Measurements from ENCODE around the gene AQP10. TPM values are rescaled to one million over a fixed set of nuclear protein-coding genes. Genes with fewer than 3 reads are reported as not detected.

AQP10 gene
- polyA plus RNA-seq, 1 of the 3 experiments (the other 2 are of a cell fraction): 0.02 TPM

- Histone ChIP-seq H3K79me2 (ENCODE audit: insufficient read depth) (no peaks in the 10 kb centered on the region), H2AFZ (ENCODE audit: low read depth) (no peak overlapping the region), H3K27me3 (ENCODE audit: insufficient read depth) (no peaks in the 10 kb centered on the region), H3F3A (replicated peaks; ENCODE audit: insufficient read depth) (peaks cover 5% of the 10 kb centered on the region), H3K9me2 (no peaks in the 10 kb centered on the region), H4K20me1 (ENCODE audit: insufficient read depth) (no peaks in the 10 kb centered on the region), H3K9me3 (no peaks in the 10 kb centered on the region), H3K4me1 (ENCODE audit: control insufficient read depth in 1 of 2, insufficient read depth in 2 of 2, low read depth in 1 of 2, low read length in 1 of 2) (peaks cover 6 to 9% of the 10 kb centered on the region in 2 experiments; a peak in 1 of 4 replicates), H3K9ac (no peak overlapping the region), H3K36me3 (replicated peaks in 1 of 2; ENCODE audit: control insufficient read depth in 1 of 2, insufficient read depth in 2 of 2, low read length in 1 of 2) (peaks cover 34 to 63% of the 10 kb centered on the region in 2 experiments), H3K4me2 (no peak overlapping the region), H3K4me3 (ENCODE audit: low read depth in 2 of 2, low read length in 1 of 2) (no peak overlapping the region), H3K27ac (ENCODE audit: low read depth in 2 of 2, low read length in 1 of 2) (no peak overlapping the region)
- DNase-seq: no peak
- CTCF ChIA-PET: interaction anchor here (0.9 to 6.9 kb wide), 5 partner anchors 13 to 199 kb away, joined by 3 to 58 read pairs (median 20); partner anchors contain the start of gene ATP8B2
- POLR2A ChIA-PET: no interaction called here
- WGBS (ENCODE audit: low lambda C conversion rate): 78% methylated on average over 2 of the region's 3 CpGs
- no peak for TF ChIP-seq FOXJ3 (CRISPR knock-in tag; IDR thresholded peaks at IDR 0.05)
- no peak for TF ChIP-seq FOXM1 (IDR thresholded peaks at IDR 0.05; ENCODE audit: low read depth)
- no peak for TF ChIP-seq EP300 (IDR thresholded peaks at IDR 0.05; ENCODE audit: borderline replicate concordance in 1 of 2, low read depth in 1 of 2, low read length in 1 of 2)
Observed at GRCh38 chr1:154347961-154348360, 27.1 kb downstream of the AQP10 start.

DNA sequence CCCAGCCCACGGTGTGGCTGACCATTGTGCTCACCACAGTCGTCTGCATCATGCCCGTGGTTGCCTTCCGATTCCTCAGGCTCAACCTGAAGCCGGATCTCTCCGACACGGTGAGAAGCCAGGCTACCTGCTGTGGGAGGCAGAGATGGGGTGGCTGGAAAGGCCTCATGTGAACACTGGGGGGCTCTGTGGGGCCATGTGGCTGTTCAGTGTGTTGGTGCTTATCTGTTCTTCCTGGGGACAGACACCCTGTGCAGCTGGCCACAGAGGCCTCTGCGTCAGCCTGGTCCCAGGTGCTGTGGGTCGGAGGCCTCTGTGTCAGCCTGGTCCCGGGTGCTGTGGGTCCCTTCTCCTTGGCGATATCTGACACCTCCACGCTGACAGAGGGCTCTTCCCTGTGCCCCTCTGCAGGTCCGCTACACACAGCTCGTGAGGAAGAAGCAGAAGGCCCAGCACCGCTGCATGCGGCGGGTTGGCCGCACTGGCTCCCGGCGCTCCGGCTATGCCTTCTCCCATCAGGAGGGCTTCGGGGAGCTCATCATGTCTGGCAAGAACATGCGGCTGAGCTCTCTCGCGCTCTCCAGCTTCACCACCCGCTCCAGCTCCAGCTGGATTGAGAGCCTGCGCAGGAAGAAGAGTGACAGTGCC is 27.7 kb downstream of the AQP10 start:
- Histone ChIP-seq H3K9ac (no peak overlapping the region), H3K4me2 (no peak overlapping the region), H3K36me3 (replicated peaks in 1 of 2; ENCODE audit: control insufficient read depth in 1 of 2, insufficient read depth in 2 of 2, low read length in 1 of 2) (peaks cover 30 to 57% of the 10 kb centered on the region in 2 experiments), H3F3A (replicated peaks; ENCODE audit: insufficient read depth) (peaks cover 5% of the 10 kb centered on the region), H4K20me1 (ENCODE audit: insufficient read depth) (no peaks in the 10 kb centered on the region), H3K9me3 (no peaks in the 10 kb centered on the region), H3K79me2 (ENCODE audit: insufficient read depth) (no peaks in the 10 kb centered on the region), H3K27ac (ENCODE audit: low read depth in 2 of 2, low read length in 1 of 2) (no peak overlapping the region), H2AFZ (ENCODE audit: low read depth) (no peak overlapping the region), H3K27me3 (ENCODE audit: insufficient read depth) (no peaks in the 10 kb centered on the region), H3K4me1 (ENCODE audit: control insufficient read depth in 1 of 2, insufficient read depth in 2 of 2, low read depth in 1 of 2, low read length in 1 of 2) (peaks cover 7 to 10% of the 10 kb centered on the region in 2 experiments; a peak in 1 of 4 replicates), H3K9me2 (no peaks in the 10 kb centered on the region), H3K4me3 (ENCODE audit: low read depth in 2 of 2, low read length in 1 of 2) (no peak overlapping the region)
- DNase-seq: no peak
- POLR2A ChIA-PET: no interaction called here
- CTCF ChIA-PET: interaction anchor here (0.9 to 6.9 kb wide), 3 partner anchors 14 to 198 kb away, joined by 3 to 53 read pairs (median 4); no protein-coding TSS in a partner anchor
- no peak for TF ChIP-seq EZH2phosphoT487 (IDR thresholded peaks at IDR 0.05; ENCODE audit: borderline replicate concordance, low read depth)
- no peak for TF ChIP-seq RXRA (IDR thresholded peaks at IDR 0.05; ENCODE audit: borderline replicate concordance, low read depth)
- no peak for TF ChIP-seq FOXJ3 (CRISPR knock-in tag; IDR thresholded peaks at IDR 0.05)
- no peak for TF ChIP-seq SMC3 (IDR thresholded peaks at IDR 0.05; ENCODE audit: low read depth, low read length)
- no peak for TF ChIP-seq NFIC (IDR thresholded peaks at IDR 0.05; ENCODE audit: borderline replicate concordance)
- WGBS (ENCODE audit: low lambda C conversion rate): 93% methylated on average over 8 of the region's 27 CpGs

- H3K9me3 ChIP-seq: no peaks in the 10 kb centered on the region
- no peak overlapping the region for H3K4me3 ChIP-seq (ENCODE audit: low read depth in 2 of 2, low read length in 1 of 2)
- no peak overlapping the region for H3K27ac ChIP-seq (ENCODE audit: low read depth in 2 of 2, low read length in 1 of 2)
- H3K79me2 ChIP-seq (ENCODE audit: insufficient read depth): no peaks in the 10 kb centered on the region
- no peak overlapping the region for H3K4me2 ChIP-seq
- H2AFZ ChIP-seq (ENCODE audit: low read depth): no peak overlapping the region
- DNase-seq: peak; percentile 15
- H3K9ac ChIP-seq: no peak overlapping the region
- POLR2A ChIA-PET: no interaction called here
- H3F3A ChIP-seq (replicated peaks; ENCODE audit: insufficient read depth): peaks cover 5% of the 10 kb centered on the region
- no peaks in the 10 kb centered on the region for H3K9me2 ChIP-seq
- H3K4me1 ChIP-seq (ENCODE audit: control insufficient read depth in 1 of 2, insufficient read depth in 2 of 2, low read depth in 1 of 2, low read length in 1 of 2): peaks cover 7 to 10% of the 10 kb centered on the region in 2 experiments; a peak in 1 of 4 replicates
- 98% methylated on average over 7 of the region's 7 CpGs for WGBS (ENCODE audit: low lambda C conversion rate)
- peaks cover 26 to 51% of the 10 kb centered on the region in 2 experiments for H3K36me3 ChIP-seq (replicated peaks in 1 of 2; ENCODE audit: control insufficient read depth in 1 of 2, insufficient read depth in 2 of 2, low read length in 1 of 2)
- H3K27me3 ChIP-seq (ENCODE audit: insufficient read depth): no peaks in the 10 kb centered on the region
- H4K20me1 ChIP-seq (ENCODE audit: insufficient read depth): no peaks in the 10 kb centered on the region
- CTCF ChIA-PET: interaction anchor here (6.9 kb wide), 1 partner anchor 14 kb away, joined by 53 read pairs; no protein-coding TSS in a partner anchor
- TF ChIP-seq EZH2phosphoT487 (IDR thresholded peaks at IDR 0.05; ENCODE audit: borderline replicate concordance, low read depth) (no peak), RFX5 (IDR thresholded peaks at IDR 0.05; ENCODE audit: low read length) (no peak), TCF12 (IDR thresholded peaks at IDR 0.05) (no peak), ELF1 (IDR thresholded peaks at IDR 0.05) (no peak), NRF1 (IDR thresholded peaks at IDR 0.05; ENCODE audit: low read depth, low read length) (no peak), GATA2 (CRISPR knock-in tag; IDR thresholded peaks at IDR 0.05) (no peak), USF2 (IDR thresholded peaks at IDR 0.05; ENCODE audit: borderline replicate concordance, low read depth, low read length) (no peak), RAD21 (IDR thresholded peaks at IDR 0.05; ENCODE audit: low read length) (no peak), USF1 (IDR thresholded peaks at IDR 0.05; ENCODE audit: borderline replicate concordance, low read depth) (no peak), FOXJ3 (CRISPR knock-in tag; IDR thresholded peaks at IDR 0.05) (no peak)
- TF ChIP-seq, protein P1, sequence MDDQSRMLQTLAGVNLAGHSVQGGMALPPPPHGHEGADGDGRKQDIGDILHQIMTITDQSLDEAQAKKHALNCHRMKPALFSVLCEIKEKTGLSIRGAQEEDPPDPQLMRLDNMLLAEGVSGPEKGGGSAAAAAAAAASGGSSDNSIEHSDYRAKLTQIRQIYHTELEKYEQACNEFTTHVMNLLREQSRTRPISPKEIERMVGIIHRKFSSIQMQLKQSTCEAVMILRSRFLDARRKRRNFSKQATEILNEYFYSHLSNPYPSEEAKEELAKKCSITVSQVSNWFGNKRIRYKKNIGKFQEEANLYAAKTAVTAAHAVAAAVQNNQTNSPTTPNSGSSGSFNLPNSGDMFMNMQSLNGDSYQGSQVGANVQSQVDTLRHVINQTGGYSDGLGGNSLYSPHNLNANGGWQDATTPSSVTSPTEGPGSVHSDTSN (IDR thresholded peaks at IDR 0.05): no peak
Observed at GRCh38 chr1:154349121-154349520, 28.2 kb downstream of the AQP10 start.
